Esophagus muscularis mucosa (tissue), 4 donors: ENCODE measurements around the gene SH3PXD2A. TPM values are rescaled to one million over a fixed set of nuclear protein-coding genes. Genes with fewer than 3 reads are reported as not detected.

Source experiments
- DNase-seq: peaks from one replicate; pipeline ENCODE4 v3.0.0-alpha.2; 2017; ENCODE audit errors: extremely low spot score
- H3K27ac ChIP-seq, 4 donors: fragments of 200-600 bp; sonication (generic); replicated peaks in 1 of 4; 1 replicate in 3 of 4; 2 replicates in 1 of 4; pipeline ENCODE4 v1.5.1; 2016 to 2019; ENCODE audit warnings: mild to moderate bottlenecking in 1 of 4
- H3K27me3 ChIP-seq, 4 donors: fragments of 200-600 bp; sonication (generic); one replicate each; pipeline versions ENCODE4 v1.5.1 to v1.6.0; 2016 to 2019
- H3K36me3 ChIP-seq, 4 donors: fragments of 200-600 bp; sonication (generic); one replicate each; pipeline ENCODE4 v1.5.1; 2016 to 2019
- H3K4me1 ChIP-seq, 4 donors: fragments of 200-600 bp; sonication (generic); one replicate each; pipeline ENCODE4 v1.5.1; 2016 to 2019
- H3K4me3 ChIP-seq, 4 donors: fragments of 200-600 bp; sonication (generic); 1 replicate in 2 of 4; 2 replicates in 2 of 4; pipeline ENCODE4 v1.5.1; 2016 to 2019; ENCODE audit warnings: mild to moderate bottlenecking in 4 of 4, moderate library complexity in 1 of 4
- H3K9me3 ChIP-seq, 4 donors: fragments of 200-600 bp; sonication (generic); 1 replicate in 3 of 4; 2 replicates in 1 of 4; pipeline ENCODE4 v1.5.1; 2016 to 2019
- EP300 ChIP-seq: sonication (generic); formaldehyde crosslinking; IDR thresholded peaks from one replicate; pipeline ENCODE4 v1.6.1; 2017; ENCODE audit warnings: antibody characterized with exemption
- POLR2A ChIP-seq: fragments of 450-650 bp; IDR thresholded peaks from one replicate; pipeline ENCODE4 v1.6.1; 2017; ENCODE audit warnings: antibody characterized with exemption, moderate library complexity, mild to moderate bottlenecking, low read depth
- POLR2AphosphoS5 ChIP-seq, 2 donors: sonication (generic); formaldehyde crosslinking; IDR thresholded peaks; one replicate each; pipeline ENCODE4 v1.6.1; 2017; ENCODE audit warnings: antibody characterized with exemption in 2 of 2
- WGBS: methylation state at CpG from one replicate; pipeline ENCODE4 v1.1.5; 2018; 5-methylcytosine and 5-hydroxymethylcytosine counted together
- intact Hi-C: fragments of 100-400 bp; cut with DNase I; formaldehyde crosslinking; loops from one replicate; pipeline ENCODE4 v1.15.1; 2023
- total RNA-seq, 4 donors: library from RNA; depleted of rRNA; stranded (reverse); fragments of >200 nt; gene quantifications; one replicate each; pipeline versions ENCODE4 v1.1.0 to v1.2.1, GENCODE V29; 2016
- TF ChIP-seq, protein P1 (sequence below), 3 experiments: fragments of 200-600 bp in 2 of 3; fragments of 450-650 bp in 1 of 3; sonication (generic) in 2 of 3; IDR thresholded peaks; one replicate each; pipeline ENCODE4 v1.5.1; 2017 to 2019; ENCODE audit warnings: antibody characterized with exemption in 3 of 3, mild to moderate bottlenecking in 2 of 3, moderate library complexity in 1 of 3

Gene SH3PXD2A
- total RNA-seq, 4 donors from 2014 or later, result 30.5 to 69.3 (median 40.0) TPM

DNA sequence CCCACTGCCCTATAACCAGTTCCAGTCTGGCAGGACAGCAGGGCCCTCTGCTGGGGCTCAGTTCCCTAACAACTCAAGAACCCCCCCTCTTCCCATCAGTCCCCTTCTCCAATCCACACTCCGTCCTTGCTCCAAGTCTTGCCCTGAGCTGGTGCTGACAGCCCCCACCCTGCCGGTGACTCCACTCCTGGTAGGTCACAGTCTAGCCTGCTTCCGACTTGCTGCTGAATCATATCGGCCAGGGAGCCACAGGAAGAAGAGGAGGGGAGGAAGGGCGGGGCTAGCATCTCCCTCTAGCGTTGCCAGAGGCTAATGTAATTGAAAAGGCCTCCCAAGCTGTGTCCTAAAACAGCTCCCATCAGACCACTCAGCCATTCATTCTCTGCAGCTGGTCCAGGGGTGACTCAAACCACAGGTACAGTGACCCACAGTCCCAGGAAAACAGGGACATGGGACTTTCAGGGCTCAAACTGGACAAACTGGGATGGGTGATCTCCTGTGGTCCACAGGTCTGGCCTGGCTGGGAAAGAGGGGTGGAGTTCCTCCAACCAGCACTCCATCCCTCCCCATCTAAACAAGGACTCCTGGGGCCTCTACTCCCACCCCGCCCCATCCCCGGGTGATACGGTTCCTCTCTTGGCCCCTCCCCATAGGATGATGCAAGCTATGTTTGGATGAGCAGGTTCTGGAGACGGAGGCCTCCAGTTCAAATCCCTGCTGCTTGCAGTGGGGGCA is 158.8 kb downstream of the SH3PXD2A start:
- peaks cover 0 to 6% (median 0%) of the 10 kb centered on the region in 4 donors for H3K36me3 ChIP-seq
- peaks cover 0 to 21% (median 0%) of the 10 kb centered on the region in 4 donors for H3K27me3 ChIP-seq
- DNase-seq, result no peak
- no peak for TF ChIP-seq EP300
- TF ChIP-seq POLR2AphosphoS5 (IDR thresholded peaks at IDR 0.05), result peak in 1 of 2 donors; percentile 29
- TF ChIP-seq, protein P1, sequence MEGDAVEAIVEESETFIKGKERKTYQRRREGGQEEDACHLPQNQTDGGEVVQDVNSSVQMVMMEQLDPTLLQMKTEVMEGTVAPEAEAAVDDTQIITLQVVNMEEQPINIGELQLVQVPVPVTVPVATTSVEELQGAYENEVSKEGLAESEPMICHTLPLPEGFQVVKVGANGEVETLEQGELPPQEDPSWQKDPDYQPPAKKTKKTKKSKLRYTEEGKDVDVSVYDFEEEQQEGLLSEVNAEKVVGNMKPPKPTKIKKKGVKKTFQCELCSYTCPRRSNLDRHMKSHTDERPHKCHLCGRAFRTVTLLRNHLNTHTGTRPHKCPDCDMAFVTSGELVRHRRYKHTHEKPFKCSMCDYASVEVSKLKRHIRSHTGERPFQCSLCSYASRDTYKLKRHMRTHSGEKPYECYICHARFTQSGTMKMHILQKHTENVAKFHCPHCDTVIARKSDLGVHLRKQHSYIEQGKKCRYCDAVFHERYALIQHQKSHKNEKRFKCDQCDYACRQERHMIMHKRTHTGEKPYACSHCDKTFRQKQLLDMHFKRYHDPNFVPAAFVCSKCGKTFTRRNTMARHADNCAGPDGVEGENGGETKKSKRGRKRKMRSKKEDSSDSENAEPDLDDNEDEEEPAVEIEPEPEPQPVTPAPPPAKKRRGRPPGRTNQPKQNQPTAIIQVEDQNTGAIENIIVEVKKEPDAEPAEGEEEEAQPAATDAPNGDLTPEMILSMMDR (IDR thresholded peaks at IDR 0.05), result peak in 1 of 3 experiments; percentile 25
- 45% methylated on average over 10 of the region's 10 CpGs for WGBS
- peak overlapping the region; percentile 56 to 70 (median 62) for H3K27ac ChIP-seq
- no peaks in the 10 kb centered on the region for H3K9me3 ChIP-seq
- intact Hi-C loops, result no loop called here
- H3K4me1 ChIP-seq, result peaks cover 35 to 62% (median 55%) of the 10 kb centered on the region in 4 donors
- H3K4me3 ChIP-seq, result no peak overlapping the region

DNA sequence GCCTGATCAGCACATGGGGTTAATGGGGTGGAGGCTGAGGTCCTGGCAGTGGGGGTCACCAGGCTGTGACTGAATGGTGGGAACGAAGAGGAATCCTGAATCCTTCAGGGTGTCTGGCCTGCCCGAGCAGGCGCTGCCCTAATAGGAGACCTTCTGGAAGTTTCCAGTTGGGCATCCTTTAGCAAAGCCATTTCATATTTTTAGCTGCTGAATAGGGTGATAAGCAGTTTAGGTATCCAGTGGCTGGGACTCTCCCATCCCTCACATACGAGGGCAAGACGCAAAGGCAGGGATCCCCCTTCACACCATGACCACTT is 159.3 kb downstream of the SH3PXD2A start:
- DNase-seq, result no peak
- Histone ChIP-seq H3K27me3 (peaks cover 0 to 21% (median 0%) of the 10 kb centered on the region in 4 donors), H3K4me1 (peaks cover 35 to 63% (median 55%) of the 10 kb centered on the region in 4 donors), H3K27ac (peak overlapping the region; percentile 56 to 70 (median 62)), H3K4me3 (no peak overlapping the region), H3K36me3 (peaks cover 0 to 6% (median 0%) of the 10 kb centered on the region in 4 donors), H3K9me3 (no peaks in the 10 kb centered on the region)
- TF ChIP-seq POLR2AphosphoS5 (IDR thresholded peaks at IDR 0.05) (no peak), POLR2A (no peak), EP300 (no peak)
- TF ChIP-seq, protein P1 (IDR thresholded peaks at IDR 0.05), result no peak
- 89% methylated on average over 5 of the region's 5 CpGs for WGBS
- intact Hi-C loops, result no loop called here

DNA sequence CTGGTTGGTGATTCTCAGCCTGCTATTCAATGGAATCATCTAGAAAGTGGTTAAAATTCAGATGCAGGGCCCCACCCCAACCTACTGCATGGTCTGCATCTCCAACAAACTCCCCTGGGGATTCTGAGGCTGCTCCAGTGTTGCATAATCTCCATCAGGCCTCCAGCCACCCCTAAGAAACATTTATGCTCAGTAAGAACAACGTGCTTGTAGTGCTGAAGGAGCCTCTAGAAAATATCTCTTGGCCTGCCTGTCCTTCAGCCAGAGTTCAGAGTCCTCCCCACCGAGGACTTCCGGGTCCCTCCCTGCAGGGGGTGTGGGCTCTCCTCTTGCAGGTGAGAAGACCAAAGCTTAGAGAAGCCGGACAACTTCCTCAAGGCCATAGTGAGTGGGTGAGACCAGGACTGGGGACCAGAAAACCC is 159.8 kb downstream of the SH3PXD2A start:
- 56% methylated on average over 4 of the region's 4 CpGs for WGBS
- no peak overlapping the region for H3K4me3 ChIP-seq
- intact Hi-C loops, result no loop called here
- H3K9me3 ChIP-seq, result no peaks in the 10 kb centered on the region
- no peak for DNase-seq
- TF ChIP-seq POLR2A, result no peak
- TF ChIP-seq, protein P1 (IDR thresholded peaks at IDR 0.05), result no peak
- no peak for TF ChIP-seq POLR2AphosphoS5 (IDR thresholded peaks at IDR 0.05)
- H3K36me3 ChIP-seq, result peaks cover 0 to 5% (median 0%) of the 10 kb centered on the region in 4 donors
- H3K27ac ChIP-seq, result peak overlapping the region; percentile 56 to 70 (median 62)
- peaks cover 0 to 21% (median 0%) of the 10 kb centered on the region in 4 donors for H3K27me3 ChIP-seq
- H3K4me1 ChIP-seq, result peaks cover 35 to 63% (median 55%) of the 10 kb centered on the region in 4 donors

DNA sequence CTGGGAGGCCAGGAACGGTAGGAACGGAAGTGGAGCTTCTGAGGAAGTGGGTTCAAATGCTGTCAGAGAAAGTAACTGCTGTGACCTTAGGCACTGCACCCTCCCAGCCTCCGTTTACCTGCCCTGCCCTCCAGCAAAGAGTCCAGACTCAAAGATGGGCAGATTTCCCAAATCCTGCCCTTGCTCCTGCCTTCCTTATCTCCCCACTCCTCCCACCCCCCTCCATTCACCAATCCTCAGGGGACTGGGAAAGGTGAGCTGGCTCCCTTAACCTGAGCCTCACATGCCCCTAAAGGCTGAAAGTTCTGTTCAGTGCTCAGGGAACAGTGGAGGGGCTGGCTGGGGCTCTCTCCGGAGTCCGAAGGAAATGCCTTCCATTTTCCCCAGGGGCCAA is 161.6 kb downstream of the SH3PXD2A start:
- TF ChIP-seq POLR2AphosphoS5 (IDR thresholded peaks at IDR 0.05) (no peak), EP300 (no peak), POLR2A (no peak)
- TF ChIP-seq, protein P1 (IDR thresholded peaks at IDR 0.05), result no peak
- peak overlapping the region in 2 of 4 donors; percentile 44 to 45 for H3K27ac ChIP-seq
- H3K27me3 ChIP-seq, result peaks cover 0 to 21% (median 0%) of the 10 kb centered on the region in 4 donors
- peak overlapping the region in 3 of 4 donors; percentile 51 to 59 (median 51) for H3K4me3 ChIP-seq
- DNase-seq, result no peak
- peaks cover 35 to 66% (median 55%) of the 10 kb centered on the region in 4 donors for H3K4me1 ChIP-seq
- intact Hi-C loops, result no loop called here
- H3K9me3 ChIP-seq, result no peaks in the 10 kb centered on the region
- 47% methylated on average over 5 of the region's 5 CpGs for WGBS
- no peaks in the 10 kb centered on the region for H3K36me3 ChIP-seq
